Measurements from ENCODE around the gene VBP1. TPM values are rescaled to one million over a fixed set of nuclear protein-coding genes. Genes with fewer than 3 reads are reported as not detected.
"Not testable (repeated sequence)": the region's sequence is repeated elsewhere in the genome, so short reads cannot be mapped to it uniquely, and the experiment has no call there.

VBP1 gene
- total RNA-seq, 1 experiment from 2014 or later, result 77.3 TPM

- H3K9ac ChIP-seq (ENCODE audit: low read length), result no peak overlapping the region
- no peaks in the 10 kb centered on the region for H3K27me3 ChIP-seq (ENCODE audit: insufficient read depth, low read length)
- H4K20me1 ChIP-seq (ENCODE audit: insufficient read depth), result no peaks in the 10 kb centered on the region
- no peaks in the 10 kb centered on the region for H3K4me1 ChIP-seq (ENCODE audit: control insufficient read depth in 1 of 2, insufficient read depth in 2 of 2, low read length in 2 of 2)
- ATAC-seq (no peak), DNase-seq (ENCODE audit: low read depth, low spot score) (no peak)
- BruUV-seq (replicated peaks), result no TSS peak
- ChIA-PET RAD21 (ENCODE audit: low non-redundant PET in 1 of 2, low total read pairs in 2 of 2, uncharacterized antibody in 2 of 2, unreplicated experiment in 2 of 2) (no interaction called here), CTCF (no interaction called here), POLR2A (no interaction called here)
- no peaks in the 10 kb centered on the region for H3K9me2 ChIP-seq (ENCODE audit: insufficient read depth)
- intact Hi-C loops (cut with micrococcal nuclease), result no loop called here
- no peaks in the 10 kb centered on the region for H3K9me3 ChIP-seq (ENCODE audit: control insufficient read depth in 1 of 2, insufficient read depth in 1 of 2, low read depth in 1 of 2, low read length in 2 of 2)
- H2AFZ ChIP-seq (ENCODE audit: low read depth, low read length, poor library complexity, severe bottlenecking), result no peak overlapping the region
- TF ChIP-seq CBX3 (IDR thresholded peaks at IDR 0.05; ENCODE audit: low read depth), result no peak
- no peak for TF ChIP-seq SP1 (IDR thresholded peaks at IDR 0.05; ENCODE audit: low read depth)
- TF ChIP-seq CTCF (IDR thresholded peaks at IDR 0.05 in 2 of 3, conservative IDR thresholded peaks at IDR 0.05 in 1 of 3; ENCODE audit: borderline replicate concordance in 1 of 3, insufficient read depth in 1 of 3, low read depth in 2 of 3, low read length in 2 of 3), result no peak
- no peak for TF ChIP-seq CEBPB (IDR thresholded peaks at IDR 0.05; ENCODE audit: low read depth)
- TF ChIP-seq MAX (IDR thresholded peaks at IDR 0.05), result no peak
- TF ChIP-seq POLR2AphosphoS5 (IDR thresholded peaks at IDR 0.05; ENCODE audit: low read depth, low read length), result no peak
- TF ChIP-seq RAD21 (IDR thresholded peaks at IDR 0.05; ENCODE audit: low read depth), result no peak
- no peak for TF ChIP-seq ZFX (IDR thresholded peaks at IDR 0.05)
- TF ChIP-seq POLR2A (IDR thresholded peaks at IDR 0.05; ENCODE audit: borderline replicate concordance, extremely low read depth, insufficient read depth, insufficient read length), result no peak
- TF ChIP-seq EGR1 (IDR thresholded peaks at IDR 0.05; ENCODE audit: low read depth), result no peak
- no peak for TF ChIP-seq ATF3 (IDR thresholded peaks at IDR 0.05)
- H3K36me3 ChIP-seq (ENCODE audit: control insufficient read depth in 1 of 2, insufficient read depth in 2 of 2, low read length in 2 of 2), result no peaks in the 10 kb centered on the region
- H3K79me2 ChIP-seq (ENCODE audit: insufficient read depth, low read length), result no peaks in the 10 kb centered on the region
- H3K27ac ChIP-seq (ENCODE audit: low read depth, low read length), result no peak overlapping the region
- H3K4me3 ChIP-seq (replicated peaks in 1 of 2; ENCODE audit: low read depth in 1 of 2, low read length in 2 of 2), result no peak overlapping the region
- no peak overlapping the region for H3K4me2 ChIP-seq (ENCODE audit: low read length)
Measured at GRCh38 chrX:155266439-155266838, 50.2 kb downstream of the VBP1 start.

- H3K36me3 ChIP-seq (ENCODE audit: control insufficient read depth in 1 of 2, insufficient read depth in 2 of 2, low read length in 2 of 2); H3K9me2 ChIP-seq (ENCODE audit: insufficient read depth); ATAC-seq; DNase-seq (ENCODE audit: low read depth, low spot score); BruUV-seq (replicated peaks); POLR2A ChIA-PET; H3K79me2 ChIP-seq (ENCODE audit: insufficient read depth, low read length); H3K9me3 ChIP-seq (ENCODE audit: control insufficient read depth in 1 of 2, insufficient read depth in 1 of 2, low read depth in 1 of 2, low read length in 2 of 2); RAD21 ChIA-PET (ENCODE audit: low non-redundant PET in 1 of 2, low total read pairs in 2 of 2, uncharacterized antibody in 2 of 2, unreplicated experiment in 2 of 2); H3K27ac ChIP-seq (ENCODE audit: low read depth, low read length); H4K20me1 ChIP-seq (ENCODE audit: insufficient read depth); H3K9ac ChIP-seq (ENCODE audit: low read length); H3K27me3 ChIP-seq (ENCODE audit: insufficient read depth, low read length); H2AFZ ChIP-seq (ENCODE audit: low read depth, low read length, poor library complexity, severe bottlenecking); H3K4me2 ChIP-seq (ENCODE audit: low read length); intact Hi-C loops (cut with micrococcal nuclease); H3K4me3 ChIP-seq (replicated peaks in 1 of 2; ENCODE audit: low read depth in 1 of 2, low read length in 2 of 2); CTCF ChIA-PET; H3K4me1 ChIP-seq (ENCODE audit: control insufficient read depth in 1 of 2, insufficient read depth in 2 of 2, low read length in 2 of 2): not testable (repeated sequence)
Measured at GRCh38 chrX:155267995-155268394, 51.7 kb downstream of the VBP1 start.
